ENCODE results near the gene ITGA11. TPM values are rescaled to one million over a fixed set of nuclear protein-coding genes. Genes with fewer than 3 reads are reported as not detected.

Gene ITGA11
- total and polyA plus RNA-seq, 2 of the 13 experiments (the other 11 are each of a cell fraction or from before 2014, with no cell fraction given), result not detected

- no TSS peak for BruUV-seq (replicated peaks)
- intact Hi-C loops (cut with micrococcal nuclease; ENCODE audit: unreplicated experiment) (no loop called here), in situ Hi-C loops (cut with HindIII; ENCODE audit: extremely low pct_ligation_motif_present, low pct_unique_long_range_greater_than_20kb) (no loop called here)
- Histone ChIP-seq H3K9me3 (ENCODE audit: low read length) (no peaks in the 10 kb centered on the region), H3K27me3 (ENCODE audit: control insufficient read depth in 1 of 2, insufficient read depth in 2 of 2, low read length in 2 of 2) (peaks cover 7 to 51% of the 10 kb centered on the region in 2 experiments; a peak in 4 of 5 replicates), H3K4me2 (ENCODE audit: low read depth, low read length) (no peak overlapping the region), H2AFZ (ENCODE audit: low read length) (no peak overlapping the region), H3K27ac (ENCODE audit: extremely low read length, insufficient read depth, low read length) (no peak overlapping the region), H3K79me2 (ENCODE audit: insufficient read depth, low read length) (no peaks in the 10 kb centered on the region), H3K4me1 (ENCODE audit: insufficient read depth, low read length) (no peaks in the 10 kb centered on the region), H3K36me3 (replicated peaks in 1 of 2; ENCODE audit: control insufficient read depth in 1 of 2, insufficient read depth in 2 of 2, low read length in 2 of 2) (no peaks in the 10 kb centered on the region), H3K9ac (ENCODE audit: insufficient read depth, low read depth, low read length) (no peak overlapping the region), H4K20me1 (ENCODE audit: insufficient read depth, low read length) (no peaks in the 10 kb centered on the region), H3K4me3 (replicated peaks in 1 of 3; ENCODE audit: insufficient read depth in 1 of 3, low read depth in 2 of 3, low read length in 3 of 3) (no peak overlapping the region)
- ChIA-PET CTCF (ENCODE audit: low intra/inter-chr PET ratio, low total read pairs) (no interaction called here), POLR2A (no interaction called here)
- WGBS (ENCODE audit: low lambda C conversion rate), result 41% methylated on average over 1 of the region's 1 CpG
- no peak for DNase-seq (ENCODE audit: low spot score)
- no peak for TF ChIP-seq ZFP62 (CRISPR knock-in tag; IDR thresholded peaks at IDR 0.05)
- no peak for TF ChIP-seq KDM4B (CRISPR knock-in tag; IDR thresholded peaks at IDR 0.05)
- TF ChIP-seq ATF6 (CRISPR knock-in tag; conservative IDR thresholded peaks at IDR 0.05), result no peak
- TF ChIP-seq ZNF30 (CRISPR knock-in tag; IDR thresholded peaks at IDR 0.05), result no peak
- no peak for TF ChIP-seq ZFX (CRISPR knock-in tag; IDR thresholded peaks at IDR 0.05; ENCODE audit: low read depth)
- no peak for TF ChIP-seq ZNF564 (CRISPR knock-in tag; IDR thresholded peaks at IDR 0.05)
- TF ChIP-seq ZNF232 (CRISPR knock-in tag; IDR thresholded peaks at IDR 0.05; ENCODE audit: borderline replicate concordance), result no peak
- no peak for FAIRE-seq
- ATAC-seq, result no peak
Measured at GRCh38 chr15:68436680-68437079, 4.7 kb upstream of the ITGA11 start.

GRCh38 chr15:68435966-68436365 lies 4.0 kb upstream of the ITGA11 start:
- Histone ChIP-seq H3K79me2 (ENCODE audit: insufficient read depth, low read length) (no peaks in the 10 kb centered on the region), H3K27ac (ENCODE audit: extremely low read length, insufficient read depth, low read length) (no peak overlapping the region), H3K9me3 (ENCODE audit: low read length) (no peaks in the 10 kb centered on the region), H3K36me3 (replicated peaks in 1 of 2; ENCODE audit: control insufficient read depth in 1 of 2, insufficient read depth in 2 of 2, low read length in 2 of 2) (no peaks in the 10 kb centered on the region), H3K27me3 (ENCODE audit: control insufficient read depth in 1 of 2, insufficient read depth in 2 of 2, low read length in 2 of 2) (peaks cover 7 to 57% of the 10 kb centered on the region in 2 experiments), H2AFZ (ENCODE audit: low read length) (no peak overlapping the region), H3K4me2 (ENCODE audit: low read depth, low read length) (no peak overlapping the region), H3K9ac (ENCODE audit: insufficient read depth, low read depth, low read length) (no peak overlapping the region), H3K4me3 (replicated peaks in 1 of 3; ENCODE audit: insufficient read depth in 1 of 3, low read depth in 2 of 3, low read length in 3 of 3) (no peak overlapping the region), H3K4me1 (ENCODE audit: insufficient read depth, low read length) (no peaks in the 10 kb centered on the region), H4K20me1 (ENCODE audit: insufficient read depth, low read length) (no peaks in the 10 kb centered on the region)
- ATAC-seq, result no peak
- intact Hi-C loops (cut with micrococcal nuclease; ENCODE audit: unreplicated experiment), result no loop called here
- BruUV-seq (replicated peaks), result no TSS peak
- no peak for FAIRE-seq
- POLR2A ChIA-PET, result no interaction called here
- in situ Hi-C loops (cut with HindIII; ENCODE audit: extremely low pct_ligation_motif_present, low pct_unique_long_range_greater_than_20kb), result no loop called here
- CTCF ChIA-PET (ENCODE audit: low intra/inter-chr PET ratio, low total read pairs), result no interaction called here
- 3% methylated on average over 2 of the region's 3 CpGs for WGBS (ENCODE audit: low lambda C conversion rate)
- no peak for DNase-seq (ENCODE audit: low spot score)
- TF ChIP-seq PAXIP1 (CRISPR knock-in tag; conservative IDR thresholded peaks at IDR 0.05) (no peak), ZNF317 (CRISPR knock-in tag; IDR thresholded peaks at IDR 0.05) (no peak), RCOR2 (CRISPR knock-in tag; IDR thresholded peaks at IDR 0.05) (no peak), SNAPC5 (CRISPR knock-in tag; IDR thresholded peaks at IDR 0.05; ENCODE audit: borderline replicate concordance) (no peak)
